GM19395 (cell line): Measurements from ENCODE around the gene PIAS1.
"Not testable (repeated sequence)": the region's sequence is repeated elsewhere in the genome, so short reads cannot be mapped to it uniquely, and the experiment has no call there.

Experiments used
- ATAC-seq: cut with Tn5 transposase; IDR thresholded peaks from one replicate; pipeline ENCODE4 v1.9.1; 2021; ENCODE audit warnings: mild to moderate bottlenecking, moderate library complexity; ENCODE audit not compliant: unreplicated experiment

Gene PIAS1

DNA sequence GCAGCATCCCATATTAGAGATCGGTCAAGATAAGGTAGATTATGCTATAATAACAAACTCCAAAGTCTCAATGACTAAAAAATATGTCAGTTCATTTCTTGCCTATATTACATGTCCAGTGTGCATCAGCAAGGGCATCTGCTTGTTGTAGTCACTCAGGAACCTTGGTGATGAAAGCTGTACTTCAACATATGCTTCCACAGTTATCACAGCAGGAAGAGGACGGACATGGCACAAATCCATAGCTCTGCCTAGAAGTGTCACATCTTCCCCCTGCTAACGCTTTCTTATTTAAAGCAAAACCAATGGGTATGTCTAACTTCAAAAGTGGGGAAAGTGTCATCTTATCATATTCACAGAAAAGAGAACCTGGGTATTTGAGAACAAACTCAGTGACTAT is 20.0 kb upstream of the PIAS1 start:
- ATAC-seq = no peak

GRCh38 chr15:68034719-68035293 is 19.3 kb upstream of the PIAS1 start:
- no peak for ATAC-seq

- no peak for ATAC-seq
Observed at GRCh38 chr15:68038246-68038645, 15.9 kb upstream of the PIAS1 start.

GRCh38 chr15:68040144-68040543 is 14.0 kb upstream of the PIAS1 start:
- ATAC-seq = no peak

DNA sequence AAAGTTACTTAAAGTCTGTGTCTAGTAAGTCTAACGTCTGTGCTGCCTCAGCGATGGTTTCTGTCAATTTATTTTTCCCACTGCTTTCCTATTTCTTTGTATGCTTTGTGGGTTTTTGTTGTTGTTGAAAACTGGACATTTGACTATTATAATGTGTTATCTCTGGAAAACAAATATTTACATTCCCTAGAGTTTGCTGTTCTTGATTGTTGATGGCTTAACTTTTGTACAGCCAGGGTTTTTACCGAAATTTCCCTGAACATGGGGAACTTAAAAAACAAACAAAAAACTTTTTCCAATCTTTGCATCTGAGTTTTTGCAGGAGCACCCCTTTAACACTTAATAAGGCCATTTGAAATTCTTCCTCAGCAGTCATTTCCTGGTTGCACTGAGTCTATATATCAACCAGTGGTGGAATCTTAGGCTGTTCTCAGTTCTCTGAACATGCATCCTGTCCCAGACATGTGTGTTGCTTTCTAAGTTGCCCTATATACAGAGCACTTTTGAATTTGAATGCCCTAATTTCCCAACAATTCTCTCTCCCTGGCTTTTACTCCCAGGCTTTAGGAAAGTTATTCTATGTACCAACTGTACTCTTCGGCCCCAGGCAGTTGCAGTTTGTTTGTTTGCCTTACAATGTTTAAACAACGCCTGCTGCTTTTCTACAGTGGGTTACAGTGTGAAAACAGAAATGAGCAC is 11.8 kb upstream of the PIAS1 start:
- no peak for ATAC-seq

GRCh38 chr15:68042855-68043222 is 11.3 kb upstream of the PIAS1 start:
- ATAC-seq = no peak

DNA sequence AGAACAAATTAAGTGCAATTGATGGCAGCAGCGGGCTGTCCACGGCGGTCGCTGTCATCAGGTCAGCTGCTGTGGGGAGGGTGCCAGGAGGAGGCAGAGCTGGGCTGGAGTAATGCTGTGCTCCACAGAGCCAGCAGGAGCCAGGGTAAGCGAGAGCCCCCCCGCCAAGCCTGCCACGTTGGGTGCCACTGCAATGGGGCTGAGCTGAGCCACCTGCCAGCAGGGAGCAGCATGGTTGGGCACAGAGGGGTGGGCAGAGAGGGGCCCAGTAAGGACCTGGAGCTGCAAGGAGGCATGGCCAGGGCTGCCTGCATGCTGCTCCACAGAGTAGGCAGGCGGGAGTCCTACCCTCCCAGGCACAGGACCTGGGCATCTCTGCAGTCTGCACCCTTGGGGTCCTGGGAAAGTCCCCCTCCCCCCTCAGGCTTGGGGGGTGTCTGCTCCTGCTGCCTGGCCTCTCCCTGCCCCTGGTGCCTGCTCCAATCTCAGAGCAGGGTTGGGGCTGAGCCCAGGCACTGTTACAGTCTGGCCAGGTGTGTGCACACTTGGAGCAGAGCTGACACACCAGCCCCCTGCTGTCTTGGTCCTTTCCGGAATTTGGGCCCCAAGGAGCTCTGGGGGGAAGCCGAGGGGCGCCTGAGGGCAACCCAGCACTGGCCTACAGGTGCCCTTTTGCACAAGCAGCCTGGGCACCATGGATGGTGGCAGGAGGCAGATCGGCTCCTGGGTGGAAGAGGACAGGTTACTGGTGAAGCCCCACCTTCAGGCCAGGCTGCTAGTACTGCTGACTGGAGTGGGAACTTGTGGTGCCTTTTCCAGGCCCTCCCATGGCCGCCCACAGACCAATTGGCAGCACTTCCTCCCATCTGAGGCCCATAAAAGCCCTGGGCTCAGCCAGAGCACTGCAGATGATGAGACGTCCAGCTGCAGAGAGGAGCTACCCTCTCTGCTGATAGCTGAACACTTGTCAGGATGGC is 8.5 kb upstream of the PIAS1 start:
- ATAC-seq = no peak

DNA sequence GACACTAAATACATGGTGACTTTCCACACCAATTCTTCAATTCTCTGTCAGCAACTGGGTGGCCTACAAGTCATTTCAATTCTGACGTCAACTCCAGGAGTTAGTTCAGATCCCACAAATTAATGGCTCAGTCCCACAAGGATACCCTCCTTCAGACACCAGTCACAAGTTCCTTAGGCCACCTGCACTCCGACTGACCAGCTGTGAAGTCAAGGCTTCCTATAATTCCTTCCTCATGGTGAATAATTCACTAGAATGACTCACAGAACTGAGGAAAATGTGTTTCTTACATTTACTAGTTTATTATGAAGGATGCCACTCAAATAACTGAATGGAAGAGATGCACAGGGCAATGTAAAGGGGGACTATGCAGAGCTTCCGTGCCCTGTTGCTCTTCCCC is 6.3 kb upstream of the PIAS1 start:
- no peak for ATAC-seq

- ATAC-seq = no peak
Observed at GRCh38 chr15:68051109-68051508, 3.0 kb upstream of the PIAS1 start.

DNA sequence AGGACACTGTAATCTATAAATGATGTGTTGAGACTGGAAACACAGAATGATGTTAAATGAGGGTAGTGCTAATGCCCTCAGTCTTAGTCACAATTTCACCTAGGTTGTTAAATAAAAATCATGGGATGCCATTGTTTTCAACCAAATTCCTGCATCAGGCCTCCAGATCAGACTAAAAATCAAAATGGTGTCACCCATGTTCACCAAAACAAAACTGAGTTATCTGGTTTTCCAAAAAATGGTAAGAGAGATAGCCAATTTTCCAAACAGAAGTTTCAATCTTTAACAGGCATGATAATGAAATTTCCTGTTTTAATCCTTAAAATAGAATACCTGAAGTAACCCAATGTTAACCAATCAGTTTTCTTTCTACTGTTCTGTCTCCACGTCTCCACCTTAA is 2.2 kb upstream of the PIAS1 start:
- ATAC-seq = no peak

DNA sequence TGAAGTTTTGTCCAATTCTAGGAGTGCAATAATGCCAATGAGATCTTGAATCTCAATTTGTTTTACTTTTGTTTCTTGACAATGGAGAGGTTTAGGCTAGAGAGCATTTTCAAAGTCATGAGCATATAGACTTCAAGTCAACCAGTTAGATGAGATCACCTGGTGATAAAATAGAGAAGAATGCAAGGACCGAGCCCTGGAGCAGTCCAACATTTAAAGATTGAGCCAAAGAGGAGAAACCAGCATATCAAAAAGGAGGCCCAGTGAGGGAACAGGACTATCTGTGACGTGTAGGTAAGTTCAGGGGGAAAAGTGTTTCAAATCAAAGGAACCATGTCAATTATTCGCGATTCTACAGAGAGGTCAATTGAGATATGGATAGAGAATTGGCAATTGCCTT is 1.7 kb upstream of the PIAS1 start:
- ATAC-seq = no peak

DNA sequence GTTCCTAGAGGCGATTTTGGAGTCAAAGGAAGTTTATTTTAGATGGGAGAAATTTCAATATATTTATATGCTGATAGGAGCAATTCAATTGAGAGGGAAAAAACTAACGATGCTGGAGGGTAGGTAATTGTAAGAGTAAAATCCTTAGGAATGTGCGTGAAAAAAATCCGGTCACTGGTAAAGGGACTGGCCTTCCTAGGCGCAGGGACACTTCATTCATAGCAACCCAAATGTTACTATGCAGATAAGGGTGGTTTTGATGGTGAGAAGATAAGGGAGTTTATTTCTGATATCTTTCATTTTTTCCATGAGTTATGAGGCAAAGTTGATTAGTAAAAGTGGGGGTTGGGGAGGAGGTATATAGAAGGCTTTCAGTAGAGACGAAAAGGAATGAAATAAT is 1.1 kb upstream of the PIAS1 start:
- ATAC-seq = no peak

DNA sequence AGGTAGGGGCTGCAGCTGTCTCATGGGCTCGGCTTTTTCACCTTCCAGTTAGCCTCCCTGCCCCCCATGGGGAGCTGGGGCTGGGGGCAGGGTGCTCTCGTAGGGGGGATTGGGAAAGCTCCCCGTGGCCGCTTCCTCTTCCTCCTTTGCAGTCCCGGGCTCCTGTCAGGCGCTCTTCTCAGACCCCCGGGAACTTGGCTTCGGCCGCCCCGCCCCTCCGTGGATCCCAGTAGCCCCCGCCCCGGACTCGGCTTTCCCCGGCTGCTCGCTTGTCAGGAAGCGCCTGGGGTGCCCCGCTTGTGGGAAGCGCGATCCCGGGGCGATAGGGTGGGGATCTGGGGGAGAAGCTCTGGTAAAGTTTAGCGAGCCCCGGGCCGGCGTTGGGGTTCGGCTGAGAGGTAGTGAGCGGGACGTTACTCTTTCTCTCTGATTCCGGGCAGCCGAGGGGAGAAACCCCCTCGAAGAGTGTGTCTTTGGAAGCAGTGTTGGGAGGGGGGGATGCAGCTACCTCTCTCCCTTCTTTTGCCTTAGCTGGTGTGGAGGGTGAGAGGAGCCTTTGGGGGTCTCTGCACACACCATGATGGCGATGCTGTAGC is 611 bp downstream of the PIAS1 start:
- ATAC-seq = peak; percentile 32

DNA sequence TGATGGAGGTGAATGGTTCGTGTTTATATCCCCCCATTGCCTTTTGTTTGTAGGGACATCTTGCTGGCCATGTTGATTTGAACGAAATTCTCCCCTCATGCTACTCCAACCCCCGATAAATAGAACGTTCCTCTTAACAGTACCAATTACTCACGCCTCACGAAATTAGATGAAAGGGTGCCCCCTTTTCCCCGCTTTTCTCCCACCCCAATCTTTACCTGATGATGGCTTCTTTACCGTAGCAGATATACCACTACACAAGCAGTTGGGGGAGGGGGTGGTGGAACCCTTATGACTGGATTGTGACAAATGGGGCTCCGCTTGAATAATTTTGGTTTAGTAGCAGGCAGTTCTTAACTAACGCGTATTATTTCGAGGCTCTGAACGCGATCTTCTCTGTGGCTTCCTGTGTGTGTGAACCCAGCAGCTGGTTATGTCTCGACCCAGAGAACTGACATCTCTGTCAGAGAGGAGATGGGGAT is 1.1 kb downstream of the PIAS1 start:
- ATAC-seq = peak; percentile 45

GRCh38 chr15:68056097-68056865 is 2.2 kb downstream of the PIAS1 start:
- no peak for ATAC-seq

DNA sequence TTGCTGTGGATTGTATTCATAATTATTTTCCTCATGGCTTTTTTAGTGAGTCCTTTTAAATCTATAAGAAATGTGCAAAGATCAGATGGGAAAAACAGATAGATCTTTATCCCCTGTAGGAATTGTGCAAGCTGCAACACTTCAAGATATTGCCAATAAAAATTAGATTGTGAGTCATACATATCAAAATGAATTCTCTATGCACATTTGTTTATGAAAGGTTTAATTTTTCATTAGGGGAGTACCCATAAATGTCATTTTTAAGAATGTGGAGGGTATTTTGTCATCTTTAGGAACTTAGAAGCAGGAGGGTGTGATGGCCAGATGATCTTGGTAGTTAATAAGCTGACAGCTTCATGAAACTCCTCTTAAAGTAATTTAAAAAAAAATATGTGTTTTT is 2.9 kb downstream of the PIAS1 start:
- no peak for ATAC-seq

- ATAC-seq = no peak
Observed at GRCh38 chr15:68057758-68058157, 3.6 kb downstream of the PIAS1 start.

DNA sequence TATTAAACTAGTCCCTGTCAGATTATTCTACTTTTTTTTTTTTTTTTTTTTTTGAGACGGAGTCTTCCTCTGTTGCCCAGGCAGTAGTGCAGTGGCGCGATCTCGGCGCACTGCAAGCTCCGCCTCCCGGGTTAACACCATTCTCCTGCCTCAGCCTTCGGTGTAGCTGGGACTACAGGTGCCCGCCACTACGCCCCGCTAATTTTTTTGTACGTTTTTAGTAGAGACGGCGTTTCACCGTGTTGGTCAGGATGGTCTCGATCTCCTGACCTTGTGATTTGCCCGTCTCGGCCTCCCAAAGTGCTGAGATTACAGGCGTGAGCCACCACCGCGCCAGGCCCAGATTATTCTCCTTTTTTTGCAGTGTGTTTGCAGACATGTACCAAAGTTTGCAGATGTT is 4.9 kb downstream of the PIAS1 start:
- not testable (repeated sequence) for ATAC-seq

GRCh38 chr15:68059630-68060029 is 5.5 kb downstream of the PIAS1 start:
- no peak for ATAC-seq

DNA sequence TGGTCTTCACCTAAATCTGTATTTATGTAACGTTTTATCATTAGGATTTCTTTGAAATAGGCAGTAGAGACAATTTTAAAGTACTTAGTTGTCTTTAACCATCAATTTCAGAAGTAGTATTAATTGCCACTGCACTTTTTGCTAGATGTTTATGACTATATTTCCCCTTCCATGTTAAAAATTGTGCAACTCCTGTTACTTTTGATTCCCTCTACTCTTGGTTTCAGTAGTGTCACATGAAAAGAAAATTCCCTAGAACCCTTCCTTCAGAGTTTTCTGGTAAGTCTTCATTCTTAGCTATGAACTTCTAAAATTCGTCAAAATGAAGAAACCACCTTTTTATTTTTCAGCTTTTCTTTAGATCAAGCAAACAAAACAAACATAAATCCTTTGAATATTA is 7.1 kb downstream of the PIAS1 start:
- no peak for ATAC-seq

- ATAC-seq = no peak
Observed at GRCh38 chr15:68061602-68062001, 7.5 kb downstream of the PIAS1 start.
